ENCODE results near the gene CCDC12.
"Not testable (repeated sequence)": the region's sequence is repeated elsewhere in the genome, so short reads cannot be mapped to it uniquely, and the experiment has no call there.

CCDC12 gene

DNA sequence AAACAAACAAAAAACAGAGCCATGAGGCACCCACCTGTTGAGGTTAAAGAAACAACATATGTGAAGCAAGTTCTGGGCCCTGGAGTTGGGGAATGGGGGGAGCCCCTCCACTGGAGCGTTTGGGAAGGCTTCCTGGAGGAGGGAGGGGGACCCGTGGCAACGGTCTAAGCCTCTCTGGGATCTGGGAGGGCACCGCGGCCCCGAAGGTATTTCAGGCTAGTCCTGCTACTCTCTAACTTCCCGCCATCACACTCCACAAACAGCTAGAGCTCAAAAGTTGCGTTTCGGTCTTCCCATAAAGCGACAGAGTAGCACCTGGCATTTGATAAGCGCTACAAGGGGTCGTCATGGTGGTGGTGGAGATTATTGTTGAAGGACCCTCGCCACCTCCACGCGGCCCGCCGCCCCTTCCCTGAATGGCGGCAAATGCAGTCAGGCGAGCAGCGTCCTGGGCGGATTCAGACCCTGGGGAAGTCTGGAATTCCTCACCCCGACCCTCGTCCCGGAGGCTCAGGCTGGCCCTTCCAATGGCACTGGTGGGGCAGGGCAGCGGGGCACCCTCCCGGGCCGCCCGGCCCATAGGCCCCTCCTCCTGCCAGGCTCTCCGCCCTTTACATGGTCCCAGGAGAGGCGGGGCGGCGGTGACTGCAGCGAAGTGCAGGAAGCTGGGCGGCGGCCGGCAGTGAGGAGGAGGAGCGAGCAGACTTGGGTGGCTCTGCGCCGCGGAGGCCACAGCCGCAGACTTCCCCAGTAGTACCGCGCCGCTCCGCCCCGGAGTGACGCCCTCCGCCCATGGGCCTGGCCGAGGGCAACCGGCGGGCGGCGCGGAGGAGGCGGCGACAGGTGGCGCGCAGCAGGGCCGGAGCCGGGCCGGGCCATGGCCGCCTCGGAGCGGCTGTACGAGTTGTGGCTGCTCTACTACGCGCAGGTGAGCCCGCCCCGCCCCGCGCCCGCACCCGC is 2.7 kb upstream of the CCDC12 start, which contains the start of gene NBEAL2:
Gene NBEAL2, plus strand, starts transcription at position 682 of the 960 bp plus-strand sequence. Its CDS starts 196 bp downstream, at position 878.
- peak; percentile 62 for DNase-seq

DNA sequence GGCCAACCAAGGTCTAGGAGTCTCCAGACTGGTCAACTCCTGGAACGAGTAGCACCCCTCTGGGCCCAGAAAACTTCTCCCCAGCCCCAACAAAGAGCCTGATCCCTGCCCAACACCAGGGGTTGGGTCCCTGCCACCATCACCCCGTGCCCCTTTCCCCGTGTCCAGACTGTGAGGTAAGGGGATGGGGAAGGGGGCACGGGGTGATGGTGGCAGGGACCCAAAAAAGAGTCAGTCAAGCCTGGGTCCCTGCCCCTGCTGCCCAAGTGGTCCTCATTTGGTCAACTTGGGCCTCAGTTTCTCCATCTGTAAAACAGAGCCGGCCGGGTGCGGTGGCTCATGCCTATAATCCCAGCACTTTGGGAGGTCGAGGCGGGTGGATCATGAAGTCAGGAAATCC is 1.8 kb upstream of the CCDC12 start:
- DNase-seq = no peak

DNA sequence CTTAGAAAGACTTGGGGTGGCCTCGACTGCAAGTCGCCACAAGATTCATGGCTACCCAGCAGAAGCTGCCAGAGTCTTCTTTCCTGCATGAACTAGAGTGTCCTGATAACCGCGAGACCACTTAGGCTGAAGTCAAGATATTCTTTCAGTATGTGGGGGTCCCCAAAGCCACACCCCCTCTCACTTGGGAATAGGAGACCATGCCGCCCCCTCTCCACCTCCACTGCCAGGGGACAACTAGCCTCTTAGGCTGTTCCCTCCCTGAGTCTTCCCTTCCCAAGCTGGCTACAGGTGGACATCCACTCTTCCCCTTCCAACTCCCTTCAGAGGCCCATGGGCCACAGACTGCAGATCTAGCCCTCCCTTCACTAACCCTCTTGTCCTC is 1.3 kb upstream of the CCDC12 start:
- no peak for DNase-seq

DNA sequence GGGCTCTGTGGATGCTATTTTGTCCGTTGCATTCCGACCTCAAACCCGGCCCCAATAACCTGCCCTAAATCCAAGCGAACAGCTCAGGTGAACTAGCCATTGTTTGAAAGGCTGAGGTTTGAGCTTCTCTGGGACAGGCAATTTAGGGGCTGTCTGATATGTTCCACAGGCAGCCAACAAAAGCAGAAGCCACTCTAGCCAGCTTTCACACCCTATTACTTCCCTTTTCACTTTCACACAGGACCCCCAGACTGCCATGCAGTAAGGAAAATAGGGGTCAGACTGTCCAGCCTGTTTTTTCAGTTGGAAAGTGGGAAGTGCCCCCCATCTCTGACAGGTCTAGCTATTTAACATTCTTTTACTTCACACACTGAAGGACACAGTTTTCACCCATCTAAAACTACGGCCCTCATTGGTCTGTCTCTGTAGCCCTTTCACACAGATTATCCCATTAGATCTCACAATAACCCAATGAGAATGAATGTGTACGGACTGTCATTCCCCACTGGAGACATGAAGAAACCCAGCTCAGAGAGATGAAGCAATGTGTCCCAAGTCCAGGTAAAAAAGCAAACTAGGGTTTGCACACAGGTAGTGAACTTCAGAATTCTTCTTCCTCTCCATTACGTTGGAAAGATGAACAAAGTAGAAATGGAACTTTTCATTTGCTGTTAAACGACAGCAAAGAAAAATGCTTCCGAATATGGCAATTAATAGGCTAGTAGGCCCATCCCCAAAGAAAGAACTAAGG is 1.9 kb downstream of the CCDC12 start:
- no peak for DNase-seq

DNA sequence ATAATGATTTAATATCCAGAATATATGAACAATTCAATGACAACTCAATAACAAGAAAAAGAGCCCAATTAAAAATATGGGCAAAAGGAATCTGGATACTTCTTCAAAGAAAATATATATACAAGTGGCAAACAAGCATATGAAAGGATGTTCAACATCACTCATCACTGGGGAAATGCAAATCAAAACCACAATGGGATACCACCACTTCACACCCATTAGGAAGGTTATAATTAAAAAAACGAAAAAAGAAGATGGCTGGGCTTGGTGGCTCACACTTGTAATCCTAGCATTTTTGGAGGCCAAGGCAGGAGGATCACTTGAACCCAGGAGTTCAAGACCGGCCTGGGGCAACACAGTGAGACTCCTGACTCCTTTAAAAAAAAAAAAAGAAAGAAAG is 4.1 kb downstream of the CCDC12 start:
- DNase-seq = no peak

DNA sequence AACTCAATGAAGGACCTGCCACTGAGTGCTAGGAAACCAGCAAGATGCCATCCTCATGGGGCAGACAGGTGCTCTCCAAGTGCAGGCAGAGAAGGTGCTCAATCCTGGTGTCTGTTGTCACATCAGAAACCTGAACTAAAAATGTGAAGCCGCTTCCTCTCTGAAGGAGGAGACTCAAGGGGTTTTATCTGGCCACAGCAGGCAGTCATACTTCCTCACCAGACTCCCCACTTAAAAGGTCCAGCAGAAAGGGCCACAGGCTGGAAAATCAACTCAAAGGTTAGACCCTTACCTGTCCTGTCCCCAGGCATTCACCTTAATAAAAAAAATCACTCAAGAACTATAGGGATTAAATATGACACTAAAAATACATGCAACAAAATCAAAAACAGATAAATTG is 4.8 kb downstream of the CCDC12 start:
- DNase-seq = no peak

DNA sequence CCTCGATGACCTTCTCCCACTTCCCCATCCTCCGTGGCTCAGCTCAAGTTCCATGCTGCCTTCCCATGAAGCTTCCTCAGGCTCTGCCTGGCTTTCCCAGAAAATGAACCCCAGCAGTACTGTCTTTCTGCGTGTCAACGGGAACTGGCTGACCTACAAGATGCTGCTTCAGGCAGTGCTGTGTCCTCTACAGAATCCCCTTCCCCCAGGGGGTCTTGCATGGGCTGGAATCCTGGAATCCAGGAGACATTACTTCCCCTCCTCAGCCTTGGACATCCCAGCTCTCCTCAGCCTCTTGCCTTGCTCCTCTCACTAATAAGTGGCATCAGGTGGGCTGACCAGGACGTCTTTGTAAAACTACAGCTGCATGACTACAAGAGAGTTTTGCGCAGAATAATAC is 5.4 kb downstream of the CCDC12 start:
- DNase-seq = no peak

DNA sequence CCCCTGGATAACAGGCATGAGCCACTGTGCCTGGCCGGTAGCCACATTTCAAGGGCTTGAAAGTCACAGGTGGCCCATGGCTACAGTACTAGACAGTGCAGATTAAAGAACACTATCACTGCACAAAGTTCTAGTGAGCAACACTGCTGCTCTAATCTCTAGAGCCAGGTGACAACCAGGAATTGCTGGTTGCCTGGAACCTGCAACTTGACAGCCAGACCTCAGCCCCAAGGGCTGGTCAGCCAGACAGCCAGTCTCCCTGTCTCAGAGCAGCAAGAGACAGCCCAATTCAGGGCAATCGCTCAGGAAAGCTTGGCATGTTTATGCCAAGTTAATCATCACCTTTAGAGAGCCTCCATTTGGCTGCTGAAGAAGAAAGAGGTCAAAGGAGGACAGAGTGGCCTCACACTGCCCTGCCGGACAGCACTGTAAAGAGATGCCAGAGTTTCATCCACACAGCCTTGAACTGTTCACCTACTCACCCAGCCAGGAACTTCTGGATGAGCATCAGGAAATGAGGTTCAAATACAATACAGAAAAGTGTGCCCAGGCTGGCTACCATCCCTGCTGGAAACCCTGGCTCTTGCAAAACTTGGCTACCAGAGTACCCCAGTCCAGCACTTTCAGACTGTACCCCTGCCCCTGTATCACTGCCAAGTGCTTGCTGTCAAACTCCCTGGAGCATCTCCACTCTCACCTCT is 6.0 kb downstream of the CCDC12 start:
- no peak for DNase-seq

DNA sequence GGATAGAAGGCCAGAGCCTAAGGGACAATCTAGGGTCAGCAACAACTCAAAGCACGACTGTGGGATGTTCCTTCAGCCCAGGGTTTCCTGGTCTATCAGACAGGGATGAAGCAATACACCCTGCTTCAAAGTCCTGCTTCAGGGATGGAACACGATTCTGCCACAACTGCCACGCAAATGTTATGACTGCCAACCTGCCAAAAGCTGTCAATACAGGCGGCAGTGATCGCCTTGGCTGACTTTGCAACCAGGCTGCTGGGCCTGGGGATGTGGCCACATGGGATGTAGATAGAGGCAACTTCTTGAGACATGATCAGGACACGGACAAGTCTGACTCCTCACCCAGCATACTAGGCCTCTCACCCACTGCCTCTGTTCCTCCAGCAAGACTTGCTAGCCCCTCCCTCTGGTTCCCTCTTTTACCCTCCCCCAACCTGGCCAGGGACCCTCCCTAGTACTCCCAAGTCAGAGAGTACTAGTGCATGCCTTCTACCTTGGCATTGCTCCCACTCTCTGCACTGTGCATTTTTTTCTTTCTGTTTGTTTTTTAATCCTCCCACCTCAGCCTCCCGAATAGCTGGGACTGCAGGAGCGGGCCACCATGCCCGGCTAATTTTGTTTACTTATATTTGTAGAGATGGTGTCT is 7.6 kb downstream of the CCDC12 start:
- DNase-seq = no peak

DNA sequence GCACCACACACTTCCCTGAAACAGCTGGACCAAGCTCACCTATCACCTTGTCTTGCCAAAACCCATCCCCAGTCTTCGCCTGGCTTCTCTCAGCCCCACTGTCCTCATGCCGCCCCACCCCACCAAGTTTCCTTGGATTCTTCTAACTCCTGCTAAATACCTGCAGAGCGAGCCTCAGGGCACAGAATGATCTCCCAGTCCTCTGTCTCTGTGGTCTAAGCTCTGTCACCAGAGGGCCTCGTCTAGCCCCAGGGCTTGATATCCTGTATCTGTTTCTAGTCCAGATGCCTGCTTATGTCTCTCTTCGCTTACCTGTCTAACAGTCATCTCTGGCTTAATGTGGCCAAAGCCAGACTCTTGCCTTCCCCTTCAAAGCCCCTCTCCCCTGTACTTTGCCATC is 9.7 kb downstream of the CCDC12 start:
- DNase-seq = no peak

DNA sequence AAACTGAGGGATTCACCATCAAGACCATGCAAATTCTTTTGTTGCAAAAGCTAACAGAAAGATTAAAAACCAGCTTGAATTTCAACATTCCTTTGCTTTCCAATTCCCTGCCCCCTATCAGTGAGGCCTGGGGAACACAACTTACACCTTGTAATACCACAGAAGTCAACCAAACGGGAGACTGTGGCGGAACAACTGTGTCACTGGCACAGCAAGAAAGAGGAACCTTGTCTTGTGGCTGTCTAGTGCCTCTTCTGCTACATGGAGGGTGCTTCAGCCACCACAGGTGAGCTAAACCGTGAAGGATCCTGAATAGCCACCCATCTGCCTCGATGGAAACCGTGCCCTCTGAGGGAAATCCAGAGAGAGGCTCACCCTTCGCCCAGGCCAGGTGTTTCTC is 11.4 kb downstream of the CCDC12 start:
- no peak for DNase-seq

DNA sequence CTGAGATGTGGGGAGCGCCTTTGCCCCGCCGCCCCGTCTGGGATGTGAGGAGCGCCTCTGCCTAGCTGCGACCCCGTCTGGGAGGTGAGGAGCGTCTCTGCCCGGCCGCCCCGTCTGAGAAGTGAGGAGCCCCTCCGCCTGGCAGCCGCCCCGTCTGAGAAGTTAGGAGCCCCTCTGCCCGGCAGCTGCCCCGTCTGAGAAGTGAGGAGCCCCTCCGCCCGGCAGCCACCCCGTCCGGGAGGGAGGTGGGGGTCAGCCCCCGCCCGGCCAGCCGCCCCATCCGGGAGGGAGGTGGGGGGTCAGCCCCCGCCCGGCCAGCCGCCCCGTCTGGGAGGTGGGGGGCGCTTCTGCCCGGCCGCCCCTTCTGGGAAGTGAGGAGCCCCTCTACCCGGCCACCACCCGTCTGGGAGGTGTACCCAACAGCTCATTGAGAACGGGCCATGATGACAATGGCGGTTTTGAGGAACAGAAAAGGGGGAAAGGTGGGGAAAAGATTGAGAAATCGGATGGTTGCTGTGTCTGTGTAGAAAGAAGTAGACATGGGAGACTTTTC is 12.4 kb downstream of the CCDC12 start:
- not testable (repeated sequence) for DNase-seq

DNA sequence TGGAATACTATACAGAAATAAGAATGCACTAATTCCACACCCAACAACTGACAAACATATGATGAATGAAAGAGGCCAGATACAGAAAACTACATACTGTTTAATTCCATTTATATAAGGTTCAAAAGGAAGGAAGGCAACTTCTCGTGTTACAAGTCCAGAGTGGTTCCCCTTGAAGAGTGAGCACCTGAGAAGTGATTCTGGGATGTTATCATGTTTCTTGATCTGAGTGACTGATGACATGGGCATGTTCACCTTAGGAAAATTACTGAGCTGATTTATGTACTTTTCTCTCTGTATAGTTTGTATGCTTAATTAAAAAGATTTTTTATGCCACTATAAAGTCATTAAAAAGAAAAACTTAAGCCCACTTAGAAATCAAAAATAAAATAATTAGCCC is 13.6 kb downstream of the CCDC12 start:
- no peak for DNase-seq

DNA sequence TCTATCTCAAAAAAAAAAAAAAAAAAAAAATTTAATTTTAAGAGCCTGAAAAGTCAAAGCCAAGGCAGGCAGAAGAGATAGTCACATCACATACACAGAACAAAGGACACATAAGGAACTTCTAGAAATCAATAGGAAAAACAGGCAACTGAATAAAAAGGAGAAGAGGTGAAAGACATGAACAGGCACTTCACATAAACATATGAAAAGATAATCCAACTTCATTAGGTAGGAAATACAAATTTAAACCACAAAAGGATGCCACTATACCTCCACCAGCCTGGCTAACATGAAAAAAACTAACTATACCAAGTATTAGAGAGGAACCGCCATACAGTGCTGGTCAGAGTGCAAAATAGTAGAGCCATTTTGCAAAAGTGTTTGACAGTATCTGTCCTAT is 14.1 kb downstream of the CCDC12 start:
- no peak for DNase-seq

DNA sequence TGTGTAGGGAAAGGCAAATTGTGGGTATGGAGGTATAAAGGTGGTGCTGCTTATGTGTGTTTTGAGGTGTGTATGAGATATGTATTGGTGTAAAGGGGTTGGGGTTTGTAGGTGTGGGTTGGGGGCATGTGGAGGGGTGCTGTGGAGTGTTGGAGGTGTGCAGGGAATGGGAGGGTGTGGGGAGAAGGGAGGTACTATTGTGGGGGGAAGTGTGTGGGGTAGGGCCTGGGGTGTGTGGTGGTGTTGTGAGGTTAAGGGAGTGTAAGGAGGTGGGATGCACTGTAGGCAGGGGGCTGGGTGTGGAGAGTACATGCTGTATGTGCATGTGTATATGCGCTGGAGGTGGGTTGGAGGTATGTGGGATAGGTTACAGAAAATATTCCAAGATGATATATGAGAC is 15.7 kb downstream of the CCDC12 start:
- no peak for DNase-seq

DNA sequence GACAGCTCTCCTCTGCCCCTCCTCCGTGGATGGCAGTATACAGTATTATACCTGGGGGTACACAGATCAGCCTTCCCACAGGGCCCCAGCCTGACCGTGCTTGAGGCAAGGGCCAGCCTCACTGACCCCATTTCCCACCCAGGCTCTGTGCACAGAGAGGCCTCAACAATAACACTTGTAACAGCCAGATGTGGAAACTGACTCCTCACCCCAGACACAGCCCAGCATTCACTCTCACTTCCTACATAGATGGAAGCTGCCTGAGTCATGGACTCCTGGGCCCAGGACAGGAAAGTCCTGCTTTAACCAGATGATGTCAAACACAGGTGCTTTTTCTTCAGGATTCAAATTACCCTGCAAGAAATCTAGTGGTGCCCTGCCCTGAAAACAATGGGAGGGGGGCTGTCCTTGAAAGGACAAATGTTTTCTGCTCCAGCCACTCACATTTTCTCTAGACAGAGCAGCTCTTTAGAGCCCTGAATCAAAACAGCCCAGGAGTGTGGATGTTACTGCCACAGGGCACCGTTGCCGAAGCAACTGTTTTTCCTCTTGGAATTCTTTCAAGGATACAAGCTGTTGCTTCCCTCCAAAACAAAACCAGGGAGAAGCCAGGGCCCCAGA is 16.4 kb downstream of the CCDC12 start:
- no peak for DNase-seq

DNA sequence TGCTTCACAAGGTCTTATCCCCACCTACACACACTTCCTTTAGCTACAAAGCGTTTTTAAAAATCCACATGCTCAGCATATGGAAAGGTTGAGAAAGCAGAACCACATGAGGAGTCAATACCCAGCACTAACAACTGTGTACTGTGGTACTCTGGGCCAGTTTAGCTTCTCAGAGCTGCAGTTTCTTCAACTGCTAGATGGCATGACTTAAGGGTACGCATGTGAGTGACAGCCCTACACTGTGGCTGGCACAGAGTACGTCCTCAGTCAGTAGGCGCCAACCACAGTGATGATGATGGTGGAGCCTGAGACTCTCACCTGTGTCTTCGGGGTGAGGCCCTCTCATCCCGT is 17.4 kb downstream of the CCDC12 start:
- DNase-seq = no peak

DNA sequence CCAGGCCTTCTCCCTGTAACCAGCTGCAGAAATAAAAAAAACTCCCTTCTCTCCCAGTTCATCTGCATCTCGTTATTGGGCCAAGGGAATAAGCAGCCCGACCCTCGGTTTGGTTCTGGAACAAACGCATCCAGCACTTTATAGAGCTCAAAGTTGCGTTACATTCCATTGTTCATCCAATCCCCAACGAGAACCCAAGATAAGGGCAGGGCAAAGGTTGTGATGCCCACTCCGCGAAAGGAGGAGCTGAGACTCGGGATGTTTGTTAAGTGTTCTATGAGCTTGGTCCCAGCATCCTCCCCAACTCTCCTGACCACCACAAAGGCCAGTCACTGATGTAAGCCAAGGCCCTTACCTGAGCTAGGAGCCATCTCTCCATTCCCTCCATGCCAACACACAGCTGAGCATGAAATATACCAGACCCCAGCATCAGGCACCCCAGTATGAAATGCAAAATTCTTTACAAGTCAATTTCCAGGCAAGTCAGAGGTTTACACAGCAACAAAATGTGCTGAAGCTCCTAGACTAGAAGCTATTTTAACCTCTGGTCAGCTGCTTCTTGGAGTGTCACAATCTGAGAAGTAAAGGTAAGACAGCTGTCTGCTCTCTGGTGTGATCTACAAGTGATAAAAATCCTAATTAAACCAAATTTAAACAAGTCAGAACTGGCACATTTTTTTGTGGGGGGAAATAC is 17.9 kb downstream of the CCDC12 start:
- DNase-seq = no peak

DNA sequence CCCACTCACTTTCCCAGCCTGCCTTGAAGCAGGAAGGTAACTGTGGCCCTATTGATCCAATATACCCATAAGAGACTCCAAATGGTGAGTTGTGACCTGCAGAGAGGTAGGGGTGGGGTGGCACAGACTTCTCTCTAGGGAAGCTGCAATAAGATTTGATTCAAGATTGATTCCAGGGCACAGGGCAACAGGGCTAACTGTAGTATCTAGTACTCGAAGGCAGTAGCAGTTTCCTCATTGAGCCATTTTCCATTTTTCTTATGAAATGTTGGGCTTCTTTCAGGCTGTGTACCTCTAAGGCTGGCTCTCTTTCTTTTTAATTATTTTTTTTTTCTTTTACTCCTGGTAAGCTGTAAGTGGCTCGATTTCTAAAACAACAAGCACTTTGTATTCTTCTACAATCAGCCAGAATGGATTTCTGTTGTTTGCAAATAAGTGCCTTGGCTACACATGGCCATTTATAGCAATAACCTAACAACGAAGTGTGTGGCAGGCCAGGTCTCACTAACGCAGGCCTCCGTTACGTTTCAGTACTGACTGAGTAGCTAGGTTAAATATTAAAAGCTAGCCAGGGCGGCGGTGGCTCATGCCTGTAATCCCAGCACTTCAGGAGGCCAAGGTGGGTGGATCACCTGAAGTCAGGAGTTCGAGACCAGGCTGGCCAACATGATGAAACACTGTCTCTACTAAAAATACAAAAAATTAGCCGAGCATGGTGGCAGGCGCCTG is 19.3 kb downstream of the CCDC12 start:
- no peak for DNase-seq

DNA sequence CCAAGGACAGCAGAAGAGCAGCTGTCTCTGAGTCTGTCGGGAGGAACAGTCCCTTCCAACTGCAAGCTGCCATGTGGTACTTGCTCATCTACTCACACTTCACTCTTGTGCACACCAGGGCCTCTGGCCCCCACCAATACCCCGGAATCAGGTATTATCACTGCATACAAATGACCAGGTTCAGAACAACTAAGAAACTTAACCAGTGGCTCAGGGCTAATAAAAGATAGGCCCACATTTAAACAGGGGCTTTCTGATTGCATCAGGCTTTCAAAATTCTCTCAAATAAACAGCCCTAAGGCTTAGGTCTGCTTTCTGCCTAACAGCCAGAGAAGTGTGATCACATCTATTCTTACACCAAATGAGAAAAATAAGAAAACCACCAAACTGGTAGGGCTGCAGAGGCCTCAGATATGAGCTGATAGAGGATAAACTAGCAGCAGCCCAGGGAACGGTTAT is 20.7 kb downstream of the CCDC12 start:
- no peak for DNase-seq

DNA sequence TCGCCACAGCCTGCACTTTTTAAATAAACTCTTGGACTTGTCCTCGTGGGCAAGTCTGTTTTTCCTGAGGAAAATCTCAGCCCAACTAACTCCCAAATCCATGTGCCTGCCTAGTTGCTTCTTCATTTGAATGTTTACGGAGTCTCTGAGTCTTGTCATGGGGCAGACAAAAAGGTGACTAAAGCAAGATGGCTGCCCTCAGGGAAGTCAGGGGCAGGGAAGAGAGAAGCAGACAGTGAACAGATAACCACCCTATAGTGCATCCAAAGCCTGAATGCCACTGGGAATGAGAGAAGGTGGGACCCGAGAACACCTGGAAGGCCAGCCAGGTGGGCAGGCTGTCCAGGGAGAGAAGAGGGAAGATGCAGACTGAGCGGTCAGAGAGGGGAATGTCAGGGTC is 21.4 kb downstream of the CCDC12 start:
- no peak for DNase-seq

Measured in NCI-H1092 treated with DMSO at 0.1 percent for 48 hours (cell line).